HG03354 (cell line): Measurements from ENCODE around the gene WRAP73.

ENCODE experiments used
- ATAC-seq: cut with Tn5 transposase; IDR thresholded peaks from one replicate; pipeline ENCODE4 v1.9.1; 2021; ENCODE audit warnings: mild to moderate bottlenecking; ENCODE audit not compliant: unreplicated experiment, poor library complexity, severe bottlenecking

WRAP73 gene

GRCh38 chr1:3649342-3650247, at the start of gene WRAP73:
Gene WRAP73 (minus strand): TSS chr1:3650103. CDS start chr1:3649999, 104 bp downstream.
- ATAC-seq, result peak; percentile 90

GRCh38 chr1:3699596-3699995, 49.7 kb upstream of the WRAP73 start:
- no peak for ATAC-seq

DNA sequence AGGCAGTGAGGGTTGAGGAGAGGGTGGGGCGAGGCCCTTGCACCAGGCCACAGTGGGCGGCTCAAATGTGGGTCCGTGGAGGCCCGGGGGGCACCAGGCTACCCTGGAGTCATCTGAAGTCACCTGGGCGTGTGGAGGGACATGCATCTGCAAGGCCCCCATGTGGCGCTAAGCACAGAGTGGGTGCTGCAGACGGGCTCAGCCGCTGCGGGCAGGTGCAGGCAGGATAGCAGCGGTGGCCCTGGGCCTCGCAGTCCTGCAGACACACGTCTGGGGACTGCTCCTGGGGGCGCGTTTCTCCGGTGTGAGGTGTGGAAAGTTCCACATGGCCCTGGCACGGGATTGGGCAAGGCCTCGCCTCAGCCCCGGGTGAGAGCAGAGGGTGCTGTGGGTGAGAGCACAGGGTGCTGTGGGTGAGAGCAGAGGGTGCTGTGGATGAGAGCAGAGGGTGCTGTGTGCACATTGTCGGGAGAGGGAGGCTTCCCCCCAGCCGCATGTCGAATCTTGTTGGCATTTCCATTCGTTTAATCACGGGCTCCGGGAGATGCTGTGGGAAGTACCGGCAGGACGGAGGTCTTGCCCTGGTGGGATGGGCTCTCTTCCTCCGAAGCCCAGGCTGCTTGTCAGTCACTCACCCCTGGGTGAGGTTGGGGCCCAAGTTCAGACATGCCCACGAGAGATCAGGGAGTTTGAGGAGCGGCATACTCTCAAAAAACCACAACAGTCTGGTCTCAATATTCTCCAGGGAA, 48.9 kb upstream of the WRAP73 start:
- no peak for ATAC-seq

GRCh38 chr1:3697810-3698209, 47.9 kb upstream of the WRAP73 start:
- ATAC-seq, result no peak

DNA sequence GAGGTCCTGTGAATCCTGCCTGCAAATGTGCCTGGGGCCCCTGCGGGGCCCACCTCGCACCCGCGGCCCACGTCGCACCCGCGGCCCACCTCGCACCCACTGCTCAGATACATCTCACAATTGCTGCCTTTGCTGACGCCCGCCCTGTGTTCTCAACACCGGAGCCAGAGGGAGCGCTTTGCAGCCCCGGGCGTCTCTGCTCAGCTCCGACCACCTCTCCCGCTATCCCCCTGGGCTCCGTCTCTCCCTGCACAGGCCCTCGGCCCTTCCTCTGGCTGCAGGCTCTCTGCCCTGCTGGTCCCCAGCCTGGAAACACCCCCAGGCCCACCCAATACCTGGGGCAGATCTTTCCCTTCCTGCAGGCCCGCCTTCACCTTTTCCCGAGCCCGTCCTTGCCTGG, 47.2 kb upstream of the WRAP73 start:
- no peak for ATAC-seq

- no peak for ATAC-seq
Observed at GRCh38 chr1:3696689-3697088, 46.8 kb upstream of the WRAP73 start.

GRCh38 chr1:3695326-3696217, 45.7 kb upstream of the WRAP73 start:
- ATAC-seq, result no peak

- no peak for ATAC-seq
Observed at GRCh38 chr1:3693321-3693720, 43.4 kb upstream of the WRAP73 start.

DNA sequence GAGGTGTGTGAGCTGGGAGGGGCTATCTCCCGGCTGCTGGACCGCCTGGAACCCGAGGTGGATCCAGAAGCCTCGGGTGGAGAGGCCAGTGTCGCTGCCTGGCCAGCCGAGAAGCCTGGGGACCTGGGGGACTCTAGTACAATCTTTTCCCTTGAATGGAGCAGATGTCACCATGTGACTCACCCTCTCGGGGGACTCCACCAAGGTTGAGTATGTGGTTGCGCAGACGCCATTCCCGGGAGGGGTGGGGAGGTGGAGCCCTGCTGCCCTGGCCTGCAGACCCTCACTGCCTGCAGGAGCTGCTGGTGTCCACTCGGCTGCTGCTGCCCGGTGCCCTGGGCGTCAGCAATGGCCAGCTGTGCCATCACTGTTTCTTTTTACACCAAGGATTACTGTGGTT, 42.7 kb upstream of the WRAP73 start:
- no peak for ATAC-seq

DNA sequence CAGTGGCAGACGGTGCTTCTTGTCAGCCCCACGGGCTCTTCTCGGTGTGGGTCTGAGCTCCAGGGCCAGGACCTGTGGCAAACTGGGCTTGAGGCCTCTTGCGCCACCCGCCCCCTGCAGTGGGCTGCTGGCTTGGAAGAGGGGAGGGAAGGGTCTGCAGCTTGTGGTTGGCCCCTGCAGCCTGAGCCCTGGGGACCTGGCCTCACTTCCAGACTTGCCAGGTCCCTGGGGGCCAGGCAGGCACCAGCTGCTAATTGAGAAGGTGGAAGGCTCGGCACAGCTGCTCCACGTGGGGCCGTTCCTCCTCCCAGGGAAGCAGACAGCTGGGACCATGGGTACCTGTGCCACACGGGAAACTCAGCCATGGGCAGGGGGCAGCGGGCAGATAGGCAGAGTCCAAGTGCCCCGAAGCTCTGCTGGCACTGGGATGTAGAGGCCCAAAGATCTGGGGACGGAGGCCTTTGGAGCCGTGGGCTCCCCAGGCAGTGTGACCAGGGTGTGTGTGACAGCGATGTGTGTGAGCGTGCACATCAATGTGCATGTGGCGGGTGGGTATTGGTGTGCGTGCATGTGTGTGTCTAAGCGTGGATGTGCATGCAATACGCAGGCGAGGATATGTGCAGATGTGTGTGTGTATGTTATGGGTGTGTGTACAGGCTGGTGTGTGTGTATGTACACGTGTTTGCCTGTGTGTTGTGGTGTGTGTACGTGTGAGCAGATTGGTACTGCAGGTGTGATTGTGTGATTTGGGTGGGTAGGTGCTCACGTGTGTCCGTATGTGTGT, 41.7 kb upstream of the WRAP73 start:
- no peak for ATAC-seq

DNA sequence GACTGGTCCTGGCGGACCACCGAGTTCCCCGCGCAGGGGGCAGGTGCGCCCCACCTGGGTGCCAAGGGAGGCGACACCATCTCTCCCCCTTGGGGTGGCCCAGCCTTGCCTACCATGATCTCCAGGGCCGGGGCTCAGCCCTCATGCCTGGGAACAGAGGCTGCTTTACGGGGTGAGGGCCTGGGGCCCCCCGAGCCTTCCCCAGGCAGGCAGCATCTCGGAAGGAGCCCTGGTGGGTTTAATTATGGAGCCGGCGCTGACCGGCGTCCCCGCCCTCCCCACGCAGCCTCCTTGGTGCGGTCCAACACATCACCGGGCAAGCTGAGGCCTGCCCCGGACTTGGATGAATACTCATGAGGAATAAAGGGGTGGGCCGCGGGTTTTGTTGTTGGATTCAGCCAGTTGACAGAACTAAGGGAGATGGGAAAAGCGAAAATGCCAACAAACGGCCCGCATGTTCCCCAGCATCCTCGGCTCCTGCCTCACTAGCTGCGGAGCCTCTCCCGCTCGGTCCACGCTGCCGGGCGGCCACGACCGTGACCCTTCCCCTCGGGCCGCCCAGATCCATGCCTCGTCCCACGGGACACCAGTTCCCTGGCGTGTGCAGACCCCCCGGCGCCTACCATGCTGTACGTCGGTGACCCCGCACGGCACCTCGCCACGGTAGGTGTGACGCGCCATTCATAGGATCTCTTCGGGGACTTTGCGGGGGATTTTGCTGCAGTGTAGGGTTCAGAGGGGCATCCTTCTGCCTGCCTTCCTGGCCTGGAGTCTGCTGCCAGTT, 40.6 kb upstream of the WRAP73 start:
- ATAC-seq, result no peak

DNA sequence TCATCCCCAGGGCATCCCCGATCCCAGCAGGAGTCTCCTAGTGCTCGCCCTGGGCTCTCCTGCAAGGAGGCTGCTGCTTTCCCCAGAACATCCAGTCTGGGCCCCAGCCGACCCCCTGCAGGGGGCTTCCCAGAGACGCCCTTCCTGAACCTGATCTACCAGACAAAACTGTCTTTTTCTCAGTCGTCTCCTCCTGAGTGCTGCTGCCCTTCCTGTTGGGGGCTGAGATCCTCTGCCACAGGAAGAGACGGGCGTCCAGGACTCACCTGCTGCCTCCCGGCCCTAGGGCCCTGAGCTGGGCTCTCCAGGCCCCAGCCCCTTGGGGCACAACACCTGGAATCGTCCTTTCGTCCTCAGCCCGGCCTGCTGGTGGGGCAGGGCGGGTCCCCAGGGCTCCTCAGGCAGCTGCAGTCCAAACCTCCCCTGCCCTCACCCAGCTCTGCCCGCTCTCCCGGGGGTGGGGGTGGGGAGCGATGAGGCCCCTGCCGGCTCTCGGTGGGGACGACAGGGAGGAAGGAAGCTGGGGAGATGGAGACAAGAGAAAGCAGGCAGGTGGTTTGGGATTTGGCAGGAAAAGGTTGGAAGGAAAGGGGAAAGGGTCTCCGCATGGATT, 39.3 kb upstream of the WRAP73 start:
- no peak for ATAC-seq

DNA sequence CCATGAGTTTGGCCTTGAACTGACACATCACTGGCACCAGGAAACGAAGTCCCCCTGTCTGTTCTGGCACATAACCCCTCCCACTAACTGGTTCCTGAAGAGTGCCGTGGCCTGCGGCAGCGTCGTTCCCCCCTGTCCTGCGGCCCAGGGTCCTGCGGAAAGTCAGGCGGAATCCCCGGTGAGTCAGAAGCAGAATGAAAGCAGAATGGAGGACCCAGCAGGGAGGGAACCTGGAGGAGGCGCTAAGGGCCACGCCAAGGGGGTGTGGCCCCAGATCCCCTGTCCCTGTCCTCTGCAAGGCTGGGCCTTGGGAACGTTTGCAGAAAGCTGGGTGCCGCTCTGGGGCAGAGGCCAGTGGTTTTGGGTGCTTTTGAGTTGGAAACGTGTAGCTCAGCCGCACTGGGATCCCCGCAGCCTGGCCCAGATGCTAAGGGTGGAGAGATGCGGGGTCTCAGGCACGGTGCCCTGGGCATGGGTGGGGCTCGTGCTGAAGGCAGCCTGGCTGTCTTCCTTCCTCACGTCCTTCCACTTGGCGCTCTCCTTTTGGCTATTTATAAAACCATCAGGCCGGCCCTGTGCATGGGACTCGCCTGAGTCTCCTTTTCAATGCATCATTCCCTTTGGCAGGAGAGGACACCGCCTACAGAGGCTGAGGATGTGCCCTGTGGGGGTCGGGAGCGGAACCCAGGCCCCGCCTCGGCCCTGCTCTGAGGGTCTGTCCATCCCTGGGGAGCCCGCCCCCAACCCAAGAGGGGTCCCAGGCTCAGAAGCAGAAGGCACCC, 38.6 kb upstream of the WRAP73 start:
- no peak for ATAC-seq

DNA sequence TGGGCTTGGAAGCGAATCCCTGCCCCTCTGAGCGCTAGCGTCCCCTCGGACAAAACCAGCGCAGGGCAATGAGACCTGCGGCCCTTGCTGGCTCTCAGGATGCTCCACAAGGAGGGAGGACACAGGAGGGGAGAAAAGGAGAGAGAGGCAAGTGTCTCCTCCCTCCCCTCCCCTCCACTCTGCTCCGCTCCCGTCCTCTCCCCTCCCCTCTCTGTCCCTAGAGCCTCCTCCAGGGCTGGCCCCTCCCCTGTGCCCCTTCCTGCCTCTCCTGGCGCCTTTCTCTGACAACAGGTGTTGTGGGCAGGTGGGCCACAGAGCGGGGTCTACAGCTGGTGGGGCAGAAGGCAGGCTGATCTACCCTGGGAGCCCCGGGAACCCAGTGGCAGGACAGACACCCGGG, 37.6 kb upstream of the WRAP73 start:
- ATAC-seq, result no peak

DNA sequence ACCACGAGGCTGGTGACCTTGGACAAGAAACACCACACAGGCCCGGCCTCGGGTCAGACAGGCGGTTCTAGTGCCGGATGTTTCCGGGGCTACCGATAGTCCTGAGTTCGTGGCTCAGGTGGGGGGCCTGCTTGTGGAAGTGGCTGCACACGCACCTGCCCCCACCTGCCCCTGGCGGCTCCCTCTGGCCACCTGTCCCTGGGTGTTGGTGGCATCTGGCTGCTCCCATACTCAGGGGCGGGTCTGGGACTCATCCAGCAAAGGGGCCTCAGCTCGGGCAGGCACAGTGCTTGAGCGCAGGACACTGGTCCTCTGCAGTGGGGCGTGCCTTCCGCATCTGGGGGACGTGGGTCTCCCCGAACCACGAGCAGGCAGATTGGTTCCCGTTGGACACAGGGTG, 36.0 kb upstream of the WRAP73 start:
- no peak for ATAC-seq

DNA sequence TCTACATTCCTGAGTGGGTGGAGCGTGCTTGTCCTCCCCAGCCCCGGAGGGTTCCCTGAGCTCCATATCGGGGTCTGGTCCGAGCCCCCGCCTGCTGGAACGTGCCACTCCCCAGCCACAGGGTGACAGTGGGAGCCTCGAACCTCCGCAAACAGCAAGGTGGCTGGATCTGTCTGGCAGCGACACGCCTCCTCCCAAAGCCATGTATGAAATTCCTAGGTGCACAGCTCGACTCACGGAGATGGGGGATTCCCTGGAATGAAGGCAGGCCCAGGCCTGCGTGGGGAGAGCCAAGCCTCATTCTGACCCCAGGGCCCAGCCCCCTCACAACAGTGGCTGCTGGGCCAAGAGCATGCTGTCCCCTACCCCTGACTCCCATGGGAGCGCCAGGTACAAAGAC, 35.3 kb upstream of the WRAP73 start:
- no peak for ATAC-seq

GRCh38 chr1:3683992-3684391, 34.1 kb upstream of the WRAP73 start:
- no peak for ATAC-seq
